ENCODE data around the gene ALDH16A1.

Gene ALDH16A1

DNA sequence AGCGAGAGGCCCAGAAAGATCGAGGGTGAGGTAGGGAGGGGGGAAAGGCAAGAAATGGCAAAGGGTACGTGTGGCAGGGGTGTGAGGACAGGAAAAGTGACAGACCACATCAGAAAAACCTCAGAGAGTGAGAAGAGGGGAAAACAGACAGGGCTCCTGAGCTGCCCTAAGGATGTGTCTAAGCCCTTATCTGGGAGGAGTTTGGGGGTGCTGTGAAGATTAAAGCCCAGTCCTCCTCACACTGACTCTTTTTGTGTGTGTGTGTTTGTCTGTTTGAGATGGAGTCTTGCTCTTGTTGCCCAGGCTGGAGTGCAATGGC is 29.1 kb upstream of the ALDH16A1 start:
- no peak overlapping the region for H3K4me3 ChIP-seq (ENCODE audit: low read depth, low read length)
- TF ChIP-seq, protein P1, sequence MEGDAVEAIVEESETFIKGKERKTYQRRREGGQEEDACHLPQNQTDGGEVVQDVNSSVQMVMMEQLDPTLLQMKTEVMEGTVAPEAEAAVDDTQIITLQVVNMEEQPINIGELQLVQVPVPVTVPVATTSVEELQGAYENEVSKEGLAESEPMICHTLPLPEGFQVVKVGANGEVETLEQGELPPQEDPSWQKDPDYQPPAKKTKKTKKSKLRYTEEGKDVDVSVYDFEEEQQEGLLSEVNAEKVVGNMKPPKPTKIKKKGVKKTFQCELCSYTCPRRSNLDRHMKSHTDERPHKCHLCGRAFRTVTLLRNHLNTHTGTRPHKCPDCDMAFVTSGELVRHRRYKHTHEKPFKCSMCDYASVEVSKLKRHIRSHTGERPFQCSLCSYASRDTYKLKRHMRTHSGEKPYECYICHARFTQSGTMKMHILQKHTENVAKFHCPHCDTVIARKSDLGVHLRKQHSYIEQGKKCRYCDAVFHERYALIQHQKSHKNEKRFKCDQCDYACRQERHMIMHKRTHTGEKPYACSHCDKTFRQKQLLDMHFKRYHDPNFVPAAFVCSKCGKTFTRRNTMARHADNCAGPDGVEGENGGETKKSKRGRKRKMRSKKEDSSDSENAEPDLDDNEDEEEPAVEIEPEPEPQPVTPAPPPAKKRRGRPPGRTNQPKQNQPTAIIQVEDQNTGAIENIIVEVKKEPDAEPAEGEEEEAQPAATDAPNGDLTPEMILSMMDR (IDR thresholded peaks at IDR 0.05; ENCODE audit: borderline replicate concordance, insufficient read depth, low read depth, low read length): no peak

DNA sequence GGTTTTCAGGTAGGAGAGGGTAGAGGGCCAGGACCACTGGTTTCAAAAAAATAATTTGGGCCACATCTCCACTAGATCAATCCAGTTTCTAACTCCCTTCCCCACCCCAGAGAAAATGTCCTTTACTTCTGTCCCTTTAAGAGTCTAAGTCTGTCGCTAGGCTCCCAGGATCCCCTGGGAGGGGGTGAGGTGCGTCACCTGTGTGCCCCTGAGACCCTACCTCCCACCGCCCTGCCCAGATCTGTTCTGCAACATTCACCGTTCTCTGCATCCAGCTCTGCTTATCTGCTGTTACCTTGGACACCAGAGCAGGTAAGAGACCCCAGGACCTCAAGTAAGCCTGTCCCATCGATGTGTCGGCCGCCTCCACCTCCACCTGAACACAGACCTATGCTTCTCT is 27.8 kb upstream of the ALDH16A1 start, which contains the start of gene GFY:
Gene GFY, plus strand, starts transcription at position 211 of the 400 bp plus-strand sequence. CDS start 1,043 bp downstream, outside the sequence.
- no peak within 1 kb of the TSS for H3K4me3 ChIP-seq (ENCODE audit: low read depth, low read length)

DNA sequence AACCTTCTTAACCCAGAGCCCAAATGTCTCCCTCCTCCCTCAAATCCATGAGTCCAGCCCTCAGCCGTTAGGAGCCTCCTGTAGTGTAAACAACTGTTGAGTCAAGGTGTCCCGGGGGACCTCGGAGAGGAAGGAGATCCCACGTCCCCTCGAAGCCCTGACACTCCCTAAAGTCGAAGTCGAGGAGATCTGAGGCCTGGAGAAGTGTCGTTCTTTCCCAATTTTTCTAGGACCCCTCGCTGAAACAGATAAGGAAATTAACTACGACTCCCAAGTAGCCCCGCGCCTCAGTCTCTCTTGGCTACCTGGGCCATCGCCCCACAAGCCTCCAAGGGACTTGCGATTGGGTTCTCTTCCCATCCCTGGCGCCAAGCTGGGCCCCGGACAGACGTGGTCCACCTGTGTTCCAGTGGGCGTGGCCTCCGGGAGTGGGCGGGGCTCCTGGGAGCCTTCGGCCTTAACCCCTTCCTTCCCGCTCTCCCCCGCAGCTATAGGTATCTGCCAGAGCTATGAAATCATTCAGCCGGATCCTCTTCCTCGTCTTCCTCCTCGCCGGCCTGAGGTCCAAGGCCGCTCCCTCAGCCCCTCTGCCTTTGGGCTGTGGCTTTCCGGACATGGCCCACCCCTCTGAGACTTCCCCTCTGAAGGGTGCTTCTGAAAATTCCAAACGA is 27.0 kb upstream of the ALDH16A1 start:
- TF ChIP-seq, protein P1 (IDR thresholded peaks at IDR 0.05; ENCODE audit: borderline replicate concordance, insufficient read depth, low read depth, low read length): no peak
- H3K4me3 ChIP-seq (ENCODE audit: low read depth, low read length): no peak overlapping the region

More for the DNA sequence above, 27.8 kb upstream of the ALDH16A1 start, which contains the start of gene GFY:
- TF ChIP-seq, protein P1 (IDR thresholded peaks at IDR 0.05; ENCODE audit: borderline replicate concordance, insufficient read depth, low read depth, low read length): no peak

DNA sequence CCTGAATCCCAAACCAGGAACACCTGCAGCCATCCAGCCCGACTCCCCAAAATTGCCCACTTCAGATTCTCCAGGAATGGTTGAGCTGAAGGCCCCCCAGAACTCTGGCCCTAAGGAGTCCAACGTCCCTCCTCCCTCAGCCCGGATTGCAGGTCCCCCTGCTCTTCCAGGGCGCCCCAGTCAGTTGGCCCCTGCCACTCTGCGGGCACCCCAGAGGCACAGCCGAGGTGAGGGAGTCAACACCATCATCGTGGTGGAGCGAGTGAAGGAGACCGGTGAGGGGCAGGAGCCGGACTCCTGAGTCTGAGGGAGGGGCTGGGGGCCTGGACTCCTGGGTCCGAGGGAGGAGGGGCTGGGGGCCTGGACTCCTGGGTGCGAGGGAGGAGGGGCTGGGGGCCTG is 25.7 kb upstream of the ALDH16A1 start:
- no peak overlapping the region for H3K4me3 ChIP-seq (ENCODE audit: low read depth, low read length)
- TF ChIP-seq, protein P1 (IDR thresholded peaks at IDR 0.05; ENCODE audit: borderline replicate concordance, insufficient read depth, low read depth, low read length): no peak

DNA sequence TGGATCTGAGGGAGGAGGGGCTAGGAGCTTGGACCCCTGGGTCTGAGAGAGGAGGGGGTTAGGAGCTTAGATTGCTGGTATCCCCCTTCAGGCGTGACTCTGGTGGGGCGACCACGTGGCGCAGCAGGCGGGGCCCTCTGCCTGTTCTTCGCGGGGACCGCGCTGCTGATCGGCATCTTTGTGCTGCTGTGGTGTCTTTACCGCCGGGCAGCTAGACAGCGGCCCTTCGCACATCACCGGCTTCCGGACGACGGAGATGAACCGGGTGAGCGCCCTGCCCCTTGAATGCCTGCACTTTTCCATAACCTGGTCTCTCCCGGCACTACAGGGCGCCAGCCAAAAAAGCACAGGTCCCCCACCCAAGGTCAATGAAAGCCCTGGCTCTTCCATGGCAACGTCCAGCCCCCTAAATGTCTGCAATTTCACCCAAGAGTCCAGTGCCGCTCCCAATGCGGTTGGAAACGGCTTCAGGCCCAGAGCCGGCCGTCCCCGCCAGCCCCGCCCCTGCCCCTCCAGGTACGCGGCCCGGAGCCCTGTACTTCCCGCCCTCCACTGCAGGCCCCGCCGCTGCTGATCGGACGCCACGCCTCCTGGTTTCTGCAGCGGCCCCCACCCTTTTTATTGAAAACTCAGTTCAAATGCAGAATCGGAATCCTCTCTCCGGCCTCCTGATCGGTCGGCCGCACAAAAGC is 25.0 kb upstream of the ALDH16A1 start:
- TF ChIP-seq, protein P1 (IDR thresholded peaks at IDR 0.05; ENCODE audit: borderline replicate concordance, insufficient read depth, low read depth, low read length): no peak
- no peak overlapping the region for H3K4me3 ChIP-seq (ENCODE audit: low read depth, low read length)

DNA sequence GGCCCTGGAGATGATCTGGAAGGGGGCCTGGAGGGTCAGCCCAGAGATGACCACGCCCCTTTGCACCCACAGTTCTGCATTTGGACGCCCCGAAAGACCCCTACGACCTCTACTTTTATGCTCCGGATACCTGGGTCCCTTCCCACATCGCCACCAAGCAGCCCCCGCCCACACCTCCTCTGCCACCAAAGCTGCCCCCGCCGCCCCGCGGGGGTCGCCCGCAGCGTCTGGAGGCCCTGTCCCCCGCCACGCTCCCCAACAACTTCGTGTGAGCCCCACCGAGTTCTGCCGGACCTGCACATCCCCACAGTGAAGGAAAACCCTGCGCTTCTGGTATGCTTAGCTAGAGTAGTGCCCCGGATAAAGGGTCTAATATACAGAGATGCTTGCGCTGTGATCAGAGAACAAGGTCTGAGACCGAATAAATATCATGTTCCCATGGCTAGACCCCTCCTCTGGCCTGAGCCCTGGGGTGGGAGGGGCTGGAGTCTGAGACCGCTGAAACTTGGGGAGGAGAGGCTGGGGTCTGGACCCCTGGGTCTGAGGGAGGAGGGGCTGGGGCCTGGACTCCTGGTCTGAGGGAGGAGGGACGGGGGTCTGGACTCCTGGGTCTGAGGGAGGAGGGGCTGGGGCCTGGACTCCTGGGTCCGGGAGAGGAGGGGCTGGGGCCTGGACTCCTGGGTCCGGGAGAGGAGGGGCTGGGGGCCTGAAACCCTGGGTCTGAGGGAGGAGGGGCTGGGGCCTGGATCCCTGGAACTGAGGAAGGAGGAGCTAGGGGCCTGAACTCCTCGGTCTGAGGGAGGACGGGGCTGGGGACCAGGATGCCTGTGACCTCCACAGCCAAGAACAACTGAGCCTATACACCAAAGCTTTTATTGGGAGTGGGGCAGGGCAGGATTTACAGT is 24.2 kb upstream of the ALDH16A1 start:
- TF ChIP-seq, protein P1 (IDR thresholded peaks at IDR 0.05; ENCODE audit: borderline replicate concordance, insufficient read depth, low read depth, low read length): no peak
- no peak overlapping the region for H3K4me3 ChIP-seq (ENCODE audit: low read depth, low read length)

All from GM12875 (cell line).